MV-4-11 (cell line): ENCODE data around the gene MUC22.

Source experiments
- DNase-seq: peaks from one replicate; lab custom pipeline; 2025; lab: John Stamatoyannopoulos, UW

MUC22 gene

DNA sequence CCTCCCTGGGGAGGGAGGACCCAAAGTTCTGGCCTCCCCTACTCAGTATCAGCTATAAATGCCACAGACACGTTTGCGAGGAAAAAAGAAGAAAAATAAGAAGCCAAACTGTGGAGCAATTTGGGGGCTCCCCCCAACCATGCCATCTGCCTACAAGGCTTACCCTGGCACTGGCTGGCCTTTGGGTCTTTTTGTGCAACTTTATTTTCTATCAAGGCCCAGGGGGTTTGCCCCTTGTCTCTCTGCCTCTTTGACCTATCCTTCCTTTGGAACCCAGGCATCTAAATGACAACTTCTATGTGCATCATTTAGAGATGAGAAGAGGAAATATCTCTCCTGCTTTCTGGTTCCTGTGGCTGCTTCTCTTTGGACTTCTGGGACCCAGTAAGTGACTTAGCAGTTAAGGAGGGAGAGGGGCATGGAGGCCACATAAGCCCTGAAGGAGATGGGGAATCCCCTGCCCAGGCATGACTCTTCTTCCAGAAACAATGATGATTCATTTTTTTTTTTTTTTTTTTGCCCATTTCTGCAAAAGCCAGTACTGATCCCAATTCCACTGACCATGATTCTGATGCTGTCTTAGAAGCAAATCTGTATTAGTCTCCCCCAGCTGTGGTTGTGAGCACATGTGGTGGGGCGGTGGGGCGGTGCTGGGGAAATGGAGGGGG, at the start of gene MUC22:
Gene MUC22, plus strand, starts transcription at position 82 of the 668 bp plus-strand sequence. Its CDS starts 233 bp downstream, at position 315.
- no peak for DNase-seq

DNA sequence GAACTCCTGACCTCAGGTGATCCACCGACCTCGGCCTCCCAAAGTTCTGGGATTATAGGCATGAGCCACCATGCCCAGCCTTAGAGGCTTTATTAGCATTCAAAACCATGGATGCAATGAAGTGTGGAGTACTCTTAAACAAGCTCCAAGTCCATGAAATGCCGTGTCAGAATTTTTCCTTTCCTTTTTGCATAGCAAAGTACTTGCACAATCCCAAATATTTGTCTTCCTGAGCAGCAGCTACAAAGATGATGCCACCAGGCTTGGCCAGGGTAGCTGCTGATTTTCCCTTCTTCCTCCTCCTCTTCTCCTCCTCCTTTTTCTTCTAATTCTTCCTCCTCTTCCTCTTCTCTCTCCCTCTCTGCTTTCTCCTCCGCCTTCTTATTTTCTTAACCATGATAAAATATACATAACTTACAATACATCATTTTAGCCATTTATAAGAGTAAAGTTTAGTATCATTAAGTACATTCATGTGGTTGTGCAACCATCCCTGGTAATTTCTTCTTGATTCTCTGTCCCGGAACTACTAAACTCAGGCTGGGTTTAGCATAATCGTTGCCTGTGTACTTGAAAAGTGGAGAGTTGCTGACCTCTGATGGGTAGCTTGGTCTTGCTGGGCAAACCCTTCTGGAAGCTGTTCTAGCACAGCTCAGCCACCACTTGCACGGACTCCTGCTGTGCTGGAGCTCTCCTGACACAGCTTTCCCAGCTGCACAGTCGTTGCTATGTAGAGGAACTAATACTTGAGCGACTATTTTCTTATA, 49.2 kb upstream of the MUC22 start:
- peak; percentile 29 for DNase-seq

DNA sequence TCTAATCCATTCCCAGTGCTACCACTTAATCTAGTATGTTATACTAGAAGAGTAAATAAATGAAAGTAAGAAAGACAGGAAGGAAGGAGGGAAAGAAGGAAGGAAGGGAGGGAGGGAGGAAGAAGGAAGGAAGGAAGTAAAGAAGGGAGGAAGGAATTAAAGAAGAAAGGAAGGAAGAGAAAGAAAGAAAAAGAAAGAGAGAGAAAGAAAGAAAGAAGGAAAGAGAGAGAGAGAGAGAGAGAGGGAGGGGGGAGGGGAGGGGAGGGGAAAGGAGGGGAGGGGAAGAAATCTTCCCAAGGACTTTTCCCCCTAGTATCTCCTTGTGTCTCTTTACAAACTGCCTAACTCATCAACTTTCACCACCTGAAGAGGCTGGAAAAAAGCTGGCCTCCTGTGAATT, 47.6 kb upstream of the MUC22 start:
- no peak for DNase-seq

DNA sequence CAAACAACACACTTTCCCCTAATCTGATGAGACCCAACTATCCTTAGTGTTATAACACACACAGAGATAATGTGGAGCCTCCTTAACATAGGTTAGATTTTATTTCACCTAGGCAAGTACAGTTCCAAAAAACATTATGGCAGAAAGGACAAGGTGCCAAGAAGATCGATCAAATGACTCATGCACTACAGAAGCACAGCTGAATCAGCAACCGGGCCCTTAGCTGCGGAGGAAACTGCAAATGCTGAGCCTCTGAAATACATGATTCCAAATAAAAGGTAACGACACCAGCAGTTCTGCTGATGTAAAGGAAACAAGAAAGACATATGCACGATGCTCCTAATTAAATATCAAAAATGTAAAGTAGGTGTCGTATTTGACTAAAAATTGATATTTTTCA, 46.6 kb upstream of the MUC22 start:
- no peak for DNase-seq

DNA sequence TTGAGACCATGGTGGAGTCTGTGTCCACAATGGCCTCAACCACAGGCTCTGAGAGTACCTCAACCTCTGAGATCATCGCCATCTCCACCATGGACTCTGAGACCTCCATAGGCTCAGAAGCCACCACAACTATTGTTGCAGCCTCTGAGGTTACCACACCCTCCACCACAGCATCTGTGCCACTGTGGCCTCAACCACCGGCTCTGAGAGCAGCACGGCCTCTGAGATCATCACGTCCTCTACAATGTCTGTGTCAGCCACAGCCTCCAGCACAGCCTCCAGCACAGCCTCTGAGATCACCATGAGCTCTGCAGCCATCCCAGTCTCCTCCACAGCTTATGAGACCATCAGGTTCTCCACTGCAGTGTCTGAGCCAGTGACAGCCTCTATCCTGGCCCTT, 46.2 kb upstream of the MUC22 start:
- peak; percentile 85 for DNase-seq

DNA sequence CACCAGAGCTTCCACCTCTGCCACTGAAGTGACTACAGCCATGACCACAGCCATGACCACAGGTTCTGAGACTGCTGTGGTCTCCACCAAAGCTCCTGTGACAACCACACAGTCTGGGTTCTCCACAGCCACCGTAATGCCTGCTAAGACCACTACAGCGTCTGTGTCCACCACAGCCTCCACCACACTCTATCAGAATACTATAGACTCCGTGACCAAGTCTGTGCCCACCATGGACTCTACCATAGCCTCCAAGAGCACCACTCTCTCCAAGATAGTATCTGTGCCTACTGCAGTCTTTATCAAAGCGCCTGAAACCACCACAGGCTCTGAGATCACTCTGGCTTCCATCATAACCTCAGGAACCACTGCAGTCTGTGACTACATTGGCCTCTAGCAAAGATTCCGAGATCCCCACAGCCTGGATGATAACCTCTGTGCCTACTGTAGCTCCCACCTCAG, 45.1 kb upstream of the MUC22 start:
- peak; percentile 40 for DNase-seq

DNA sequence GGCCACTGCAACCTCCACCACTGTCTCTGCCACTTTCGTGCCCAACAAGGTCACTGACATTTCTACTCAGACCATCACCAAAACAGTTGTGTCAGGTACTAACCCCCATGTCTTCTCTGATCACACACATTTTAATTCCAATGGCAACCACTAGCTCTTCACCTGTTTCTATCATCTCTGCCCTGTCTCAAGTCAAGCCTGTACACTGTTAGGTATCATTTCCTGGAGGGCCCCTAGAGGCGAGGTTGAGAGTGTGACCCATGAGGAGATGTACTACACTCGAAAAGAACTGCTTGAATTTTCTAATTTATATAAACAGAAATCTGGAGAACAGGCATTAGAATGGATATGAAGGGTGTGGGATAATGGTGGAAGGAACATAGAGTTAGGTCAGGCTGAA, 44.1 kb upstream of the MUC22 start:
- no peak for DNase-seq

DNA sequence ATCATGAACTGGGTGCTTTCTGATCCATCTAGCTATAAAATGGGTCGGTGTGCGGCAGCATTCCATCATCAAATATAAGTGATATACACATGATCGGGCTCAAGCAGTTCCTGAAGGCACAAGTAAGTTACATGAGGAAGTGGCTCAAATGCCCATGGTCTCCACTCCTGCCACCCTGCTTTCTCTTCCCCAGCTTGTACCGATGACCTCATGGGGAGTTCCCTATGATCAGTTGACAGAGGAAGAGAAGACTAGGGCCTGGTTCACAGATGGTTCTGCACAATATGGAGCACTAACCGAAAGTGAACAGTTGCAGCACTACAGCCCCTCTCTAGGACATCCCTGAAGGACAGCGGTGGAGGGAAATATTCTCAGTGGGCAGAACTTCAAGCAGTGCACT, 41.1 kb upstream of the MUC22 start:
- peak; percentile 89 for DNase-seq

DNA sequence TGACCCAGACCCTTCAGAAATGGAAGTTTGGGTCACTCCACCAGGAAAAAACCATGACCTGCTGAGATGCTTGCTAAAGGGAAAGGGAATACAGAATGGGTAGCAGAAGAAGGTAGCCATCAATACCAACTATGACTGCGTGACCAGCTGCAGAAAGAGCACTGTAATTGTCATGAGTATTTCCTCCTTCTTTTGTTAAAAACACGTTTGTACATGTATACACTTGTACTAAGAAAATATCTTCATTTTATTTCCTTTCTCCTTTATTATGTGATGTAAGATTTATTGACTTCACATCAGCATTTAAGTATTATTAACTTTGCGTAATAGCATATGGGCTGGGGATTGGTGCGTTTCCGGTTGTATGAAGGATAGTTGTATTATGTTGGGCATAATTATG, 39.3 kb upstream of the MUC22 start:
- no peak for DNase-seq

DNA sequence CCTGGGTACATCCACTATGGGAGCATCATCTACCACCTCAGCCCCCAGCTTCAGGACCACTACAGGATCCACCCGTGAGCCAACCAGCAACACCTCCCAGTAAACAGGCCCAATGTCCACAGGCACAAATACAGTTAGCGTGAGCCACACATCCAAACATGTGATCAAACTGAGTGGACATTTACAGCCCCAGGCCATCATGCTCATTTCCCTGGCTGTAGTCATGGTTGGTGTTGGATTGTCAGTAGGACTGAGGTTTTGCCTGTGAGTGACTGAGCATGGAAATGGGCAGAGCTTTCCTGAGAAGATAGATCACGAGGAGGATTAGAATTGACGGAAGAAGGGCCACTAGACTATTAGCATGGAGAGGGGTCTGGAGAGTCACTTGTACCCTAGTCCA, 37.5 kb upstream of the MUC22 start:
- DNase-seq, result no peak

DNA sequence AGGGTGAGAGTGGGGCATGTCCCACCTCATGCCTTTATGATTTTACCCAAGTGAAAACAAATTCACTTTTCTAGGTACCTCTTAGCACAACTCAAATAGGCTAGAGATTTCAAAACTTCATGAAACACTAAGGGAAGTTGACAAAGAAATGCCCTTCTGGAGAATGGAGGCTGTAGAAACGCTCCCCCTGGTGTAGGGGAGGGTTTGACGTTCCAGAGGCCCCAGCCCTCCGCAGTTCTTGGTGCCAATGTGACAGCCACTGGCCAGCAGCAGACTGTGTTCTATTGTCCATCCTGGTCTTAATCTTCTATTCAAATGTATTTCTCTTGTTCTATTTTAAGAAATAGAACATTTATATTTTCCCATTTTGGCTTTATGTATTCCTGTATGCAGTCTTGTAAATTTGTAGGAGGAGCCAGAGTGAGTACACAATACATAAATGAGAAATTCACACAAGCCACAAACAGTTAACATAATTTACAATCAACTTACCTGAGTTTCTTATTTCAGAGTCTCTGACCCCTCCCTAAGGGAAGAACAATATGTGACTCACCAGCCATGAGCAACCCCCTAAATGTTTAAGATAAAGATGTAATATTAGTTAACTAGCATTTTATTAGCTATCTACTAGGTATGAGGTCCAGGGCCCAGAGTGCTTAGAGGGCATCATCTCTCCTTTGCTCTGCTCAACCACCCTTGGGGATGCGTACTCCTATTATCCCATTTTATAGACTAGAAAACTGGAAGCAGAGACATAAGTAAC, 35.6 kb upstream of the MUC22 start:
- no peak for DNase-seq

DNA sequence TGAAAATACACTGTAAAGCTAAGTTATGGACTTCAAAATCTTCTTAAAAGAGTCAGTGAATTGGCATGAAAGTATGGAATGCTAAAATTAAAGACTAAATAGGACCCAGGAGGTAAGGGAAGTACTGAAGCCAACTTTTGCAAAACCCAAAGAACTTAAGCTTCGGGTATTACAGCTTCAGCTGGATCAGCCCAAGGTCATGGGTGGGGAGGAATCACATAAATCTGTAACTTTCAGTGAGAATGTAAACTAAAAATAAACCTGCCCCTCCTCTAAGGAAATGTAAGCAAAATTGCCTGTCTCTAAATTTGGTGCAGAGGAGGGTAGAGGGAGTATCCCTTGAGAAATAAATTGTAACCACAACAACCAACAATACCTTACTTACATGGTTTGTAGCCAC, 31.1 kb upstream of the MUC22 start:
- no peak for DNase-seq

DNA sequence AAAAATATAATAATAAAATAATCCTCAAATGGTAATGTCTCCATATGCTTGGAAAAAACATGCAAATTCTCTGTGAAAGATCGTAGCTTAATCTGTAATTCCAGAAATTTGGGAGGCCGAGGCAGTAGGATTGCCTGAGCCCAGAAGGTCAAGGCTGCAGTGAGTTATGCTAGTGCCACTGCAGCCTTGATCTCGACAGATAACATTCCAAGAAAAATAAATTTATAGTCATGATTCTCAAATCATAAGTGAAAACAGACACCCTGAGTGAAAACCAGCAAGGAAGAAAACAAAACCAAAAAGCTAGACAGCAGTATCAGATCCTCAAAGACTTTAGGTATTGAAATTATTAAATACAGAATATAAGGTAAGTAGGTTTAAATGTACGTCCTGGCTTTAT, 30.6 kb upstream of the MUC22 start:
- DNase-seq, result no peak

DNA sequence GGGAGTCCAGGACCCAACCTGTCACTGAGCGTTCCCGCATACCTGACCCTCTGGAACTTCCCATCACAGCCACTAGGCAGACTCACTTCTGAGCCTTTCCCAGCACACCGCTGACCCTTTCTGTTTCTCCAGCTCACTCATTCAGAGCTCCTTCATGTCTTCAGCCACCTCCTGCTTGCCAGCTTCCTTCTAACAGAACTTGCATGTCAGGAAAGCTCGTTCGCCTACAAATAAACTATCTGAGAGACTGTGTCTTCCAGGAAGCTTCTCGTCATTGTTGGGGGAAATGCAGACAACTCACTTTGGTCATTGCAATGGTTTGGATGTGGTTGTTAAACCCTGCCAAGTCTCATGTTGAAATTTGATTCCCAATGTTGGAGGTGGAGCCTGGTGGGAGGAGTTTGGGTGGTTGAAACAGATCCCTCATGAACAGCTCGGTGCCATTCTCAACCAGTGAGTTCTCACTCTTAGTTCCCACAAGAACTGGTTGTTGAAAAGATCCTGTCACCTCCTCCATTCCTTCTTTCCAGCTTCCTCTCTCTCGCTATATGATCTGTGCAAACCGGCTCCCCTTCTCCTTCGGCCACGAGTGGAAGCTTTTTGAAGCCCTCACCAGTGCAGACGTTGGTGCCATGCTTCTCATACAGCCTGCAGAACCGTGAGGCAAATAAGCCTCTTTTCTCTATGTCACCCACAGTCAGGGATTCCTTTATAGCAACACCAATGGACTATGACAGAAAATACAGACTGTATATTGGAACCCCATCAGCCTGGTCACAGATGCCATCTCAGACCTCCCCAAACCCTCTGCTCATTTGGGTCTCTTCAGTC, 28.1 kb upstream of the MUC22 start:
- peak; percentile 36 for DNase-seq

DNA sequence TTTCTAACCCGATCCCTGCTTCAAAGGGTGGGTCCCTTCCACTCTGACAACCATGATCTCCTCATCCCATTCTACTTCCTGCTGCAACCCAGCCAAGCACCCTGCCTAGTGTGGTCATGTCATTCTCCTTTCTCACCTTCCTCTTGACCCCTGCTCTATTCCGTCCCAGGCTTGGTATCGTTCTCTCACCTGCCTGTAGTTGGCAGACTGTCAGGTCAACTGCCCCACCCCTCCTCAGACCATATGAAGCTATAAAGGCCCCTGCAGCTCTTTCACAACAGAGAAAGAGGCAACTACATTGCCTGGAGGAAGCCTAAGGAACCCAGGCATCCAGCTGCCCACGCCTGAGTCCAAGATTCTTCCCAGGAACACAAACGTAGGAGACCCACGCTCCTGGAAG, 26.8 kb upstream of the MUC22 start, which contains the start of gene MUC21:
Gene MUC21, plus strand, starts transcription at position 280 of the 400 bp plus-strand sequence. CDS start 241 bp downstream, outside the sequence.
- no peak for DNase-seq

DNA sequence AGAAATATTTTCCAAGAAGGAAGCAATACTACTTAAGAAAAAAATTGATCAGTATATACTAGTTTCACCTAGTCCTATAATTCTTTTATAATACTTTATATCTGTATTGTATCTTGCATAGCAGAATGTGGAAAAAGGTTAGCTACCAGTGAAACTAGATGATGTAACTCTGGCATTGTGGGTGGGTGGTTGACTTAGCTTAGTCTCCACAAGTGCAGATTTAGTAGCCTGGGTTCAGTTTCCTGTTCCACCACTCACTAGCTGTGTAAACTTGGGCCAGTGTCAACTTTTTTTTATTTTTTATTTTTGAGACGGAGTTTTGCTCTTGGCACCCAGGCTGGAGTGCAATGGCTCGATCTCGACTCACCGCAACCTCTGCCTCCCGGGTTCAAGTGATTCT, 24.8 kb upstream of the MUC22 start:
- peak; percentile 76 for DNase-seq

DNA sequence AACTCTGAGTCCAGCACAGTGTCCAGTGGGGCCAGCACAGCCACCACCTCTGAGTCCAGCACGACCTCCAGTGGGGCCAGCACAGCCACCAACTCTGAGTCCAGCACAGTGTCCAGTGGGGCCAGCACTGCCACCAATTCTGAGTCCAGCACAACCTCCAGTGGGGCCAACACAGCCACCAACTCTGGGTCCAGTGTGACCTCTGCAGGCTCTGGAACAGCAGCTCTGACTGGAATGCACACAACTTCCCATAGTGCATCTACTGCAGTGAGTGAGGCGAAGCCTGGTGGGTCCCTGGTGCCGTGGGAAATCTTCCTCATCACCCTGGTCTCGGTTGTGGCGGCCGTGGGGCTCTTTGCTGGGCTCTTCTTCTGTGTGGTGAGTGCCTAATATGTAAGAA, 23.0 kb upstream of the MUC22 start:
- no peak for DNase-seq

DNA sequence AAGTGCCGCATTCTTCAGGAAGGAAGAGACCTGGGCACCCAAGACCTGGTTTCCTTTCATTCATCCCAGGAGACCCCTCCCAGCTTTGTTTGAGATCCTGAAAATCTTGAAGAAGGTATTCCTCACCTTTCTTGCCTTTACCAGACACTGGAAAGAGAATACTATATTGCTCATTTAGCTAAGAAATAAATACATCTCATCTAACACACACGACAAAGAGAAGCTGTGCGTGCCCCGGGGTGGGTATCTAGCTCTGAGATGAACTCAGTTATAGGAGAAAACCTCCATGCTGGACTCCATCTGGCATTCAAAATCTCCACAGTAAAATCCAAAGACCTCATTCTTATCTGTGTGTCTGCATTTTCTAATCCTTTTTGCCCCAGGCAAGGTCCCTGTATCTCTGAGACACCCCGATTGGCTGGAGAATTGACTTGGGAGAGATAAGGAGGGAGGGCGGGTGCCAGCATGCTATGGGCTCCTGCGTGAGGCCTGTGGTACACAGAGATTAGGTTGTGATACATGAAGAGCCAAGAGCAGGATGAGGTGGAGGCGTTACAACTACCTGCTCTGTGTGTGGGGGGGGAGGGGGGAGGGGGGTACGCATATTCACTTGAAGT, 22.0 kb upstream of the MUC22 start:
- DNase-seq, result no peak

DNA sequence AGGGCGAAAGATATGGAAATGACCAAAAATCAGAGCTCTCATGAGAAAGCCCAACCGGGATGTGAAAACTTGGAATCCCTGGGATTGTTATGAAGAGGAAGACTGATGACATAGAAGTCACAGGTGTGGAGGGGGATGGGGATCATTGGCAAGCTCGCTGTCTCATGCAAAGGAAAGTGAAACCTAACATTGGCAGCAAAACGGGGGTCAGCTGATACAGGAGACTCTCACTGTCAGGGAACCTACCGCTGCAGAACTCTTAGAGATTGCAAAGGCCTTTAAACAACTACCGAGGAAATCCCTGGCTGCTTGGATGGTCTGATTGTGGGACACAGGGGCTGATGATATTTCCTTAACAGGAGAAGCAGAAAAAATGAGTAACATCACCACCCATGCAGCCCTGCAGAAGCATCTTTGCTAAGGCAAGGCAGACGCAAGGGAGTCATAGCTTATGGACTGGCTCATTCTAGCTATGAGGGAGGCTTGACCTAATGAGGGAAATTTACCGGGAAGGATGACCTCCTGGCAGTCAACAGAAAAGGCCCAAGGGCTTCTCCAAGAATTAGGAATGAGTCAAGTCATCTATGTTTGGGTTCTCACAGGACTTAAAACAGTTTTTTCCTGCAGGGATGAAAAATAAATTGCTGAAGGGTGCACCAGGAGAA, 19.7 kb upstream of the MUC22 start:
- DNase-seq, result no peak

DNA sequence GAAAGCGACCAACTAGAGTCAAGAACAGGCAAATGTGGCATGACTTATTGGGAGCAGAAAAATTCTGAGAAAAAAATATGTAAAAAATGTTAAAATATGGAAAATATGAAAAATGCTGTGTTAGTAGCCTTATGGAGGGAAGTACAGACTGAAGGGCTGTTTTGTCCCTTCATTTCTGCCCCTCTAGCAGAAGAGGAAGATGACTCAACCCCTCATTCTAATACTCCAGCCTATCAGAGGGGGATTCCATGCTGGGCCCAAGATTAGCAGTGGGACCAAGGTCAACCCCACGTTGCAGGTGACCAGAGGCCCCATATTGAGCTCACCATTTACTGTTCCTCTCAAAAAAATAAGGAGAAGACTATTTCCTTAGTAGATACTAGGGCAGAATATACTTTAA, 18.4 kb upstream of the MUC22 start:
- DNase-seq, result no peak

DNA sequence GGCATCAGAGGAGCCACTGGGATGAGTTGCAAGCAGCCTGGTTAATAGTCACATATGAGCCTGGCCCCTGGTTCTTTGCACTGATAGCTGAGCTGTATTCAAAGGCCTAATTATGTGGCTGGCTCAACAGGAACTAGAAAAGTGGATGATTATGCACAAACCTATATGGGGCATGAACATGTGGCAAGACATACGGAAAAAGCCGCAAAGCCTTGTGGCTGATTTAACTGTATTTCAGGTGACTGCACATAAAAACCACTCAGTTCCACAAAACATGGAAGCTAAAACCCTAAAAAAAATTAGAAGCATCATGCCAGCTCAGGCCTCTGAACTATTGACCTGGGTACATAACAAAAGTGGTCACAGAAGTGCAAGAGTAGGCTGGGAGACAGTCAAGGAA, 13.0 kb upstream of the MUC22 start:
- peak; percentile 56 for DNase-seq
